T-helper 1 cell treated with Interleukin-12 subunit alpha and Interleukin-12 subunit beta and Interleukin-4 antibody, amounts not matched to agents 30 ng/mL and 1 ng/mL, for 36 hours (primary cell): ENCODE results near the gene DUSP9. TPM values are rescaled to one million over a fixed set of nuclear protein-coding genes. Genes with fewer than 3 reads are reported as not detected.
"Not testable (repeated sequence)": the region's sequence is repeated elsewhere in the genome, so short reads cannot be mapped to it uniquely, and the experiment has no call there.

Experiments used
- intact Hi-C: fragments of 100-400 bp; cut with micrococcal nuclease; formaldehyde crosslinking; loops from one replicate; pipeline ENCODE4 v1.15.1; 2024
- total RNA-seq: library from RNA; stranded (reverse); gene quantifications from 2 replicates; pipeline ENCODE4 v1.2.3, GENCODE V29; 2022

Gene DUSP9
- total RNA-seq, 1 donor from 2014 or later, result not detected

GRCh38 chrX:153670748-153671588 lies 24.0 kb downstream of the DUSP9 start:
- intact Hi-C loops, result no loop called here

GRCh38 chrX:153671589-153672530 lies 24.9 kb downstream of the DUSP9 start:
- intact Hi-C loops, result no loop called here

GRCh38 chrX:153672531-153673427 lies 25.8 kb downstream of the DUSP9 start:
- intact Hi-C loops, result no loop called here

DNA sequence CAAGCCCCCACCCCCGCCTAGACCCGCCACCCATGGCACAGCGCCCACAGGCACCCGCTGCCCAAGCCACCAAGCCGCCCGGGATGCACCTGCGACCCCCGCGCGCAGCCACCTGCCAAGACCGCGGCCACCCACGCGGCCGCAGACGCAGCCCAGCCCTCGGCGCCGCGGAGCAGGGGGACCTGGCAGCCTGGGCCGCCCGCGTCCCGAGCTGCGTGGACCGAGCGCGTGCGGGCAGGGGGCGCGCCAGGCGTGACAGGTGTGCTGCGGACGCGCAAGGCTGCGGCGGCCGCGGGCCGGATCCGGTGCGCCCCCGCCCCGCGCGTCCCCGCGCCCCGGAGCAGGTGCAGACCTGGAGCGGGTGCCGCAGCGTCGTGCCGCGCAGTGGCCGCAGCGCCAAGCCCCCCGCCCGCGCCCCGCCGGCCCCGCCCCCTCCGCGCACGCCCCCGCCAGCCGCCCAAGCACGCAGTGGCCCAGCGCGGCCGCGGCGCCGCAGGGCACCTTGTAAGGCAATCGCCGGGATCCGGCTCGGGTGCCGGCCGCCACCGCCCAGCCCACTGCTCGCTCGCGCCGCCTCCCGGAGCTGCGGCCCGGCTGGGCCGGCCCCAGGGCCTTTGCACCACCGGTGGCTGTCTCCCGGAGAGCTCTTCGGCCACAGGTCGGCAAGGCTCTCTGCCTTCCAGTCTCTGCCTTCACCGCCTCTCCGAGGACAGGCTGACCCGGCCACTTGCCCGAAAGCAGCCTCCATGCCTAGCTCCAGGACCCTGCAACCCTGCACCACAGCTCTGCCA lies 26.6 kb downstream of the DUSP9 start, which contains the start of gene PNCK:
PNCK (minus strand) TSS at position 386 of the 791 bp plus-strand sequence. CDS start 737 bp downstream, outside the sequence.
- intact Hi-C loops, result no loop called here

GRCh38 chrX:153674219-153674851 lies 27.3 kb downstream of the DUSP9 start:
- intact Hi-C loops, result no loop called here

- intact Hi-C loops, result no loop called here
Observed at GRCh38 chrX:153681175-153681574, 34.2 kb downstream of the DUSP9 start.

- intact Hi-C loops, result not testable (repeated sequence)
Observed at GRCh38 chrX:153683486-153683885, 36.5 kb downstream of the DUSP9 start.

- intact Hi-C loops, result no loop called here
Observed at GRCh38 chrX:153684467-153685155, 37.6 kb downstream of the DUSP9 start.

GRCh38 chrX:153685156-153685536 lies 38.1 kb downstream of the DUSP9 start:
- intact Hi-C loops, result no loop called here

DNA sequence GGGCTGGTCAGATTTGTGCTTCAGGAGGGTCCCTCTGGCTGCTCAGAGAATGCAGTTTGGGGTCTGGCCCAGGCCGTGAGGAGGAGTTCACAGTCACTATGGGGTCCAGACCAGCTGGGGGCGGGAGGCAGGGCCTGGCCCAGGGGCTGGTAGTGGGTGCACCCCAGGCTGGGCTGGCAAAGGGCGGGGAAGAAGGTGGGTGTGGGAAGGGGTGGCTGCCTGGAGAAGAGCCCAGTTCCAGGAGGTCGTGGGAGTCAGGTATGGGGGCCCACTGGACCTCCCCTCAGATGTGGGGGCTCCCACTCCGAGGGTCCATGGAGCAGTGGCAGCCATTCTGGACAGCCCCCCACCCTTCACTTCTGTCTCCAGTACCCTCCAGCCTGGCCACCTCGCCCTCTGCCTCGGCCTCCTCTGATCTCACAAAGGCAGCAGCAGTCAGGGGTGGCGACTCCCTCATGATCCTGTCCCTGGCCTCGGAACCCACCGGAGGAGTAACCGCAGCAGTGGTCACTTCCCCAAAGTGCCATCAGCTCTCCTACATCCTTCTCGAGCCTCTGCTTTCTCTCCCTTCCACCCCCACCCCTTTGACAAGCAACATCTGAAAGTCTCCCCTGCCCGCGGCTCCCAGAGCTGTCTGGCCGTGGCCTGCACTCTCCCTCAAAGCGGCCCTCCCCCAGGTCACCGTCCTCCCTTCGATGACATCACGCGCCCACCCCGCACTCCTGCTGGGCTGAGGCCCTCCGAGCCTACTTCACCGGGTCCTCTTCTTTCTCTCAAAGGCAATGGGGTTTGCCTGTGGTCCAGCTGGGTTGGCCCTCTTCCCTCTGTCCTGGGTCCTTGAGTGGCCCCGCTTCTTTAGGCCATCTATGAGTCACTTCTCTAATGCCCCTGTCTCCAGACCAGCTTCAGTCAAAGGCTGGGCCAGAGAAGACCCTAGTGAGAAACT lies 39.0 kb downstream of the DUSP9 start:
- intact Hi-C loops, result no loop called here

GRCh38 chrX:153686711-153687110 lies 39.7 kb downstream of the DUSP9 start:
- intact Hi-C loops, result loop anchor here (1.0 kb wide), 1 partner anchor 38 kb away; the partner anchor contains the start of genes ABCD1 and BCAP31

- intact Hi-C loops, result loop anchor here (1.0 kb wide), 1 partner anchor 37 kb away; the partner anchor contains the start of genes ABCD1 and BCAP31
Observed at GRCh38 chrX:153687121-153688039, 40.4 kb downstream of the DUSP9 start, which contains the start of gene SLC6A8. TSS of gene SLC6A8 (plus strand) at chrX:153687926. CDS start at chrX:153688575, 649 bp downstream.

- intact Hi-C loops, result no loop called here
Observed at GRCh38 chrX:153688071-153688470, 41.1 kb downstream of the DUSP9 start.

- intact Hi-C loops, result no loop called here
Observed at GRCh38 chrX:153688506-153688905, 41.5 kb downstream of the DUSP9 start.

DNA sequence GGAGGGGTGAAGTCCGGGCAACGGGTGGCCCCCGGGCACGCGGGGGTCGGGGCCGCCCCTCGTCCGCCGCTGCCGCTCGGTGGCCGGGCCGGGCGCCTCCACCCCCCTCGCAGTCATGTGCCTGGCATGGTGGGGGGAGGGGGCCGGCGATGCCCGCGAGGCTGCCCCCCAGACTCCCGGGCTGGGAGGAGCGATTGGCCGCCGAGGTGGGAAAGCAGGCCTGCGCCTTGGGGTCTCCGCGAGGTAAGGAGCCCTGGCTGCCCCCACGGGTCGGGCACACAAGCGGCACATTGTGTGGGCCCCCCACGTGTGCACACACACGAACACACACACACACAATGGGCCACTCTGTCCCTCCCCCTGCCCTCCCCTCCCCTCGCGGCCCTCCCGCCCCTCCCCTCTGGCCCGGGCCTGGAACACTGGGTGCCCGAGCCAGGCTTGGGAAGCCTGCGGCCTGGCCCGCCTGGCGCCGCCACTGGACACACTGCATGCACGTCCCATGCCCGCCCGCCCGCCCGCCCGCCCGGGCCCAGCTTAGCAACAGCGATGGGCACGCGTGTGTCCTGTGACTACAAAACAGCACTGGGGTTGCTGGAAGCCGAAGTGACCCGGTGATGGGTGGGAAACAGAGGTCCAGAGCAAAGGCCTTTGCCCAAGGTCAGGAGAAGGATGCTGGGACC lies 42.0 kb downstream of the DUSP9 start:
- intact Hi-C loops, result no loop called here
